Rectal smooth muscle tissue (tissue), 1 donor: ENCODE measurements around the gene PCDHA10.

Experiments used
- H3K27ac ChIP-seq: one replicate; pipeline ENCODE4 v1.7.0; 2013; ENCODE audit warnings: low read depth, low read length, inconsistent platforms
- H3K27me3 ChIP-seq: one replicate; pipeline ENCODE4 v1.7.0; 2013; ENCODE audit warnings: low read length; ENCODE audit not compliant: control insufficient read depth, insufficient read depth
- H3K36me3 ChIP-seq: one replicate; pipeline ENCODE4 v1.7.0; 2013; ENCODE audit warnings: low read length; ENCODE audit not compliant: control insufficient read depth, insufficient read depth
- H3K4me1 ChIP-seq: one replicate; pipeline ENCODE4 v1.7.0; 2013; ENCODE audit warnings: low read length; ENCODE audit not compliant: control insufficient read depth, insufficient read depth
- H3K4me3 ChIP-seq: one replicate; pipeline ENCODE4 v1.7.0; 2013; ENCODE audit warnings: low read length
- H3K9ac ChIP-seq: one replicate; pipeline ENCODE4 v1.7.0; 2013; ENCODE audit warnings: low read length

PCDHA10 gene

DNA sequence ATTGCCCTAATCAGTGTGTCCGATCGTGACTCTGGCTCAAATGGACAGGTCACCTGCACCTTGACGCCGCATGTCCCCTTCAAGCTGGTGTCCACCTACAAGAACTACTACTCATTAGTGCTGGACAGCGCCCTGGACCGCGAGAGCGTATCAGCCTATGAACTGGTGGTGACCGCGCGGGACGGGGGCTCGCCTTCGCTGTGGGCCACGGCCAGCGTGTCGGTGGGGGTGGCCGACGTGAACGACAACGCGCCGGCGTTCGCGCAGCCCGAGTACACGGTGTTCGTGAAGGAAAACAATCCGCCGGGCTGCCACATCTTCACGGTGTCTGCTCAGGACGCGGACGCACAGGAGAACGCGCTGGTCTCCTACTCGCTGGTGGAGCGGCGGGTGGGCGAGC lies 27.7 kb downstream of the PCDHA10 start:
- Histone ChIP-seq H3K27ac (no peak overlapping the region), H3K27me3 (no peaks in the 10 kb centered on the region), H3K9ac (no peak overlapping the region), H3K4me3 (no peak overlapping the region), H3K36me3 (no peaks in the 10 kb centered on the region), H3K4me1 (no peaks in the 10 kb centered on the region)

DNA sequence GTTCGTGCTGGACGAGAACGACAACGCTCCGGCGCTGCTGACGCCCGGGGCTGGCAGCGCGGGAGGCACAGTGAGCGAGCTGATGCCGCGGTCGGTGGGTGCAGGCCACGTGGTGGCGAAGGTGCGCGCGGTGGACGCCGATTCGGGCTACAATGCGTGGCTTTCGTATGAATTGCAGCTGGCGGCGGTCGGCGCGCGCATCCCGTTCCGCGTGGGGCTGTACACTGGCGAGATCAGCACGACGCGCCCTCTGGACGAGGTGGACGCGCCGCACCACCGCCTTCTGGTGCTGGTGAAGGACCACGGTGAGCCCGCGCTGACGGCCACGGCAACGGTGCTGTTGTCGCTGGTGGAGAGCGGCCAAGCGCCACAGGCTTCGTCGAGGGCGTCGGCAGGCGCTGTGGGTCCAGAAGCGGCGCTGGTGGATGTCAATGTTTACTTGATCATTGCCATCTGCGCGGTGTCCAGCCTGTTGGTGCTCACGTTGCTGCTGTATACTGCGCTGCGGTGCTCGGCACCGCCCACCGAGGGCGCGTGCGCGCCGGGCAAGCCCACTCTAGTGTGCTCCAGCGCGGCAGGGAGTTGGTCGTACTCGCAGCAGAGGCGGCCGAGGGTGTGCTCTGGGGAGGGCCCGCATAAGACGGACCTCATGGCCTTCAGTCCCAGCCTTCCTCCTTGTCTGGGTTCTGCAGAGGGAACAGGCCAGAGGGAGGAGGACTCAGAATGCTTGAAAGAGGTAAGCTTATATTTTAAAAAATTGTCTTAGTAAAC lies 28.4 kb downstream of the PCDHA10 start:
- Histone ChIP-seq H3K4me1 (no peaks in the 10 kb centered on the region), H3K27ac (no peak overlapping the region), H3K27me3 (no peaks in the 10 kb centered on the region), H3K36me3 (no peaks in the 10 kb centered on the region), H3K9ac (no peak overlapping the region), H3K4me3 (no peak overlapping the region)

DNA sequence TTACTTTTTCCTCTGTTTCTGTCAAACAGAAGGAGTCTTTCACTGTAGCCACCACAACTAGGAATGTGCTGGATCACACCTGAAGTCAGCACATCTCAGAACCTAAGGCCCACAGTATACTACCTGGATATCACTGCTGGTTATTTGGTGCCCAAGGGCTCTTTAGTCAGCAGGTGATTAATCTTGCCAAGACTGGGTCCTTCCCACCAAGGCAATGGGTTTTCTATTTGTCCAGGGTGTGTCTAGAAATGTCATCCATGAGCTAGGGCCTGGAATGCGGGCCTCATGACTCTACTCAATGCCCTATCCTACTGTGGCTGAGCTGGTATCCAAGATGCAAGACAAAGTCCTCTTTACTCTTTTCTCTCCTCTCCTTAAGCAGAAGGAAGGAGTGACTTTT lies 60.6 kb downstream of the PCDHA10 start:
- Histone ChIP-seq H3K4me1 (no peaks in the 10 kb centered on the region), H3K9ac (no peak overlapping the region), H3K36me3 (no peaks in the 10 kb centered on the region), H3K27me3 (no peaks in the 10 kb centered on the region), H3K4me3 (no peak overlapping the region), H3K27ac (no peak overlapping the region)
